WTC11 (cell line): ENCODE measurements around the gene KCTD16.

Experiments
- MAX ChIP-seq: sonication (generic); formaldehyde crosslinking; IDR thresholded peaks from 2 replicates; pipeline ENCODE4 v1.8.0; 2022; ENCODE audit warnings: mild to moderate bottlenecking, missing genetic modification reagents
- TP53 ChIP-seq: sonication (generic); formaldehyde crosslinking; IDR thresholded peaks from 2 replicates; pipeline ENCODE4 v1.8.1; 2023; ENCODE audit warnings: mild to moderate bottlenecking, missing genetic modification reagents
- TF ChIP-seq, protein P1 (sequence below): sonication (generic); formaldehyde crosslinking; IDR thresholded peaks from 2 replicates; pipeline ENCODE4 v1.8.1; 2023; ENCODE audit warnings: mild to moderate bottlenecking, missing genetic modification reagents, moderate library complexity
- TF ChIP-seq, protein P2 (sequence below): fragments of 200-600 bp; IDR thresholded peaks from 2 replicates; pipeline ENCODE4 v1.8.0; 2022; ENCODE audit warnings: antibody characterized with exemption

- TF ChIP-seq, protein P1, sequence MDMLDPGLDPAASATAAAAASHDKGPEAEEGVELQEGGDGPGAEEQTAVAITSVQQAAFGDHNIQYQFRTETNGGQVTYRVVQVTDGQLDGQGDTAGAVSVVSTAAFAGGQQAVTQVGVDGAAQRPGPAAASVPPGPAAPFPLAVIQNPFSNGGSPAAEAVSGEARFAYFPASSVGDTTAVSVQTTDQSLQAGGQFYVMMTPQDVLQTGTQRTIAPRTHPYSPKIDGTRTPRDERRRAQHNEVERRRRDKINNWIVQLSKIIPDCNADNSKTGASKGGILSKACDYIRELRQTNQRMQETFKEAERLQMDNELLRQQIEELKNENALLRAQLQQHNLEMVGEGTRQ = no peak
- TF ChIP-seq, protein P2, sequence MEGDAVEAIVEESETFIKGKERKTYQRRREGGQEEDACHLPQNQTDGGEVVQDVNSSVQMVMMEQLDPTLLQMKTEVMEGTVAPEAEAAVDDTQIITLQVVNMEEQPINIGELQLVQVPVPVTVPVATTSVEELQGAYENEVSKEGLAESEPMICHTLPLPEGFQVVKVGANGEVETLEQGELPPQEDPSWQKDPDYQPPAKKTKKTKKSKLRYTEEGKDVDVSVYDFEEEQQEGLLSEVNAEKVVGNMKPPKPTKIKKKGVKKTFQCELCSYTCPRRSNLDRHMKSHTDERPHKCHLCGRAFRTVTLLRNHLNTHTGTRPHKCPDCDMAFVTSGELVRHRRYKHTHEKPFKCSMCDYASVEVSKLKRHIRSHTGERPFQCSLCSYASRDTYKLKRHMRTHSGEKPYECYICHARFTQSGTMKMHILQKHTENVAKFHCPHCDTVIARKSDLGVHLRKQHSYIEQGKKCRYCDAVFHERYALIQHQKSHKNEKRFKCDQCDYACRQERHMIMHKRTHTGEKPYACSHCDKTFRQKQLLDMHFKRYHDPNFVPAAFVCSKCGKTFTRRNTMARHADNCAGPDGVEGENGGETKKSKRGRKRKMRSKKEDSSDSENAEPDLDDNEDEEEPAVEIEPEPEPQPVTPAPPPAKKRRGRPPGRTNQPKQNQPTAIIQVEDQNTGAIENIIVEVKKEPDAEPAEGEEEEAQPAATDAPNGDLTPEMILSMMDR = no peak
- TF ChIP-seq MAX (CRISPR knock-in tag) = no peak
- TF ChIP-seq TP53 (CRISPR knock-in tag) = no peak
These were observed 152.5 kb downstream of the KCTD16 start for GRCh38 chr5:144323181-144323580.
